Calu3 (cell line): ENCODE data around the gene PGM3. TPM values are rescaled to one million over a fixed set of nuclear protein-coding genes. Genes with fewer than 3 reads are reported as not detected.

Experiments used
- BruUV-seq: library from RNA; stranded (reverse); fragments of 400-500 nt; replicated peaks from 2 replicates; lab custom pipeline; 2021; lab: Mats Ljungman, UMichigan
- CTCF ChIA-PET: fragments of 300-600 bp; sonication (Branson Sonifier 250); formaldehyde crosslinking; loops from one replicate; lab custom pipeline; 2022; ENCODE audit warnings: antibody characterized with exemption; lab: Charles Lee
- DNase-seq: peaks from one replicate; pipeline ENCODE4 v3.0.0; 2022
- H3K27ac Mint-ChIP-seq: one replicate; pipeline ENCODE4 v1.8.0; 2022; ENCODE audit warnings: mixed read lengths; ENCODE audit not compliant: unreplicated experiment
- H3K27me3 Mint-ChIP-seq: one replicate; pipeline ENCODE4 v1.8.0; 2022; ENCODE audit warnings: mixed read lengths; ENCODE audit not compliant: unreplicated experiment
- H3K36me3 Mint-ChIP-seq: one replicate; pipeline ENCODE4 v1.8.0; 2022; ENCODE audit warnings: mild to moderate bottlenecking, moderate library complexity, mixed read lengths; ENCODE audit not compliant: insufficient read depth, unreplicated experiment
- H3K4me1 Mint-ChIP-seq: one replicate; pipeline ENCODE4 v1.8.0; 2022; ENCODE audit warnings: mild to moderate bottlenecking, low read depth, mixed read lengths; ENCODE audit not compliant: unreplicated experiment
- H3K4me3 Mint-ChIP-seq: one replicate; pipeline ENCODE4 v1.8.0; 2022; ENCODE audit warnings: mild to moderate bottlenecking, low read depth, moderate library complexity, mixed read lengths; ENCODE audit not compliant: unreplicated experiment
- H3K9me3 Mint-ChIP-seq: one replicate; pipeline ENCODE4 v1.8.0; 2022; ENCODE audit warnings: low read depth, mixed read lengths; ENCODE audit not compliant: unreplicated experiment
- intact Hi-C: fragments of 100-400 bp; cut with micrococcal nuclease; formaldehyde crosslinking; loops from one replicate; pipeline ENCODE4 v1.10.0; 2022; ENCODE audit not compliant: unreplicated experiment
- total RNA-seq: library from RNA; stranded (reverse); gene quantifications from 2 replicates; pipeline ENCODE4 v1.2.3, GENCODE V29; 2022
- TF ChIP-seq, protein P1 (sequence below): fragments of 200-600 bp; IDR thresholded peaks from one replicate; pipeline ENCODE4 v1.8.0; 2022; ENCODE audit warnings: antibody characterized with exemption; ENCODE audit not compliant: unreplicated experiment

PGM3 gene
- total RNA-seq, 1 experiment from 2014 or later, result 46.6 TPM

DNA sequence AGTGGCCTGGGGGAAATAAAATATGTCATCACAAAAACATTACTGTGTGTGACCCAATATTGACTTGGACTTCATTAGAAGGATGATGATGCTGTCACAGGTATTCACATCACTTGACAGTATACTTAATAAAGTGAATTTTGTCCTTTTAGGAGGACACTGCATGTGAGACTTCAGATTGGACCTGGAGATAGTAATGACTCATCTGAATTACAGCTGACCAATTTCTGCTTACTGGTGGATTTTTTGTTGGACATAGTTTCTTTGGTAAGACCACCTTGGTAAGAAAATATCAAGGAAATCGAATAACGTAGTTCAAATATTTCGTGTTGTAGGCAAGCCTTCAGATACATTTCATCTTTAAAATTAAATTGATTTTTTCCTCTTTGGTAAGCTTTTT lies 68.5 kb downstream of the PGM3 start:
- intact Hi-C loops, result no loop called here
- no TSS peak for BruUV-seq
- Mint-ChIP-seq H3K36me3 (no peaks in the 10 kb centered on the region), H3K27me3 (no peaks in the 10 kb centered on the region), H3K27ac (no peak overlapping the region), H3K4me1 (no peaks in the 10 kb centered on the region), H3K4me3 (no peak overlapping the region), H3K9me3 (no peaks in the 10 kb centered on the region)
- CTCF ChIA-PET, result no interaction called here
- no peak for DNase-seq
- TF ChIP-seq, protein P1, sequence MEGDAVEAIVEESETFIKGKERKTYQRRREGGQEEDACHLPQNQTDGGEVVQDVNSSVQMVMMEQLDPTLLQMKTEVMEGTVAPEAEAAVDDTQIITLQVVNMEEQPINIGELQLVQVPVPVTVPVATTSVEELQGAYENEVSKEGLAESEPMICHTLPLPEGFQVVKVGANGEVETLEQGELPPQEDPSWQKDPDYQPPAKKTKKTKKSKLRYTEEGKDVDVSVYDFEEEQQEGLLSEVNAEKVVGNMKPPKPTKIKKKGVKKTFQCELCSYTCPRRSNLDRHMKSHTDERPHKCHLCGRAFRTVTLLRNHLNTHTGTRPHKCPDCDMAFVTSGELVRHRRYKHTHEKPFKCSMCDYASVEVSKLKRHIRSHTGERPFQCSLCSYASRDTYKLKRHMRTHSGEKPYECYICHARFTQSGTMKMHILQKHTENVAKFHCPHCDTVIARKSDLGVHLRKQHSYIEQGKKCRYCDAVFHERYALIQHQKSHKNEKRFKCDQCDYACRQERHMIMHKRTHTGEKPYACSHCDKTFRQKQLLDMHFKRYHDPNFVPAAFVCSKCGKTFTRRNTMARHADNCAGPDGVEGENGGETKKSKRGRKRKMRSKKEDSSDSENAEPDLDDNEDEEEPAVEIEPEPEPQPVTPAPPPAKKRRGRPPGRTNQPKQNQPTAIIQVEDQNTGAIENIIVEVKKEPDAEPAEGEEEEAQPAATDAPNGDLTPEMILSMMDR, result no peak

DNA sequence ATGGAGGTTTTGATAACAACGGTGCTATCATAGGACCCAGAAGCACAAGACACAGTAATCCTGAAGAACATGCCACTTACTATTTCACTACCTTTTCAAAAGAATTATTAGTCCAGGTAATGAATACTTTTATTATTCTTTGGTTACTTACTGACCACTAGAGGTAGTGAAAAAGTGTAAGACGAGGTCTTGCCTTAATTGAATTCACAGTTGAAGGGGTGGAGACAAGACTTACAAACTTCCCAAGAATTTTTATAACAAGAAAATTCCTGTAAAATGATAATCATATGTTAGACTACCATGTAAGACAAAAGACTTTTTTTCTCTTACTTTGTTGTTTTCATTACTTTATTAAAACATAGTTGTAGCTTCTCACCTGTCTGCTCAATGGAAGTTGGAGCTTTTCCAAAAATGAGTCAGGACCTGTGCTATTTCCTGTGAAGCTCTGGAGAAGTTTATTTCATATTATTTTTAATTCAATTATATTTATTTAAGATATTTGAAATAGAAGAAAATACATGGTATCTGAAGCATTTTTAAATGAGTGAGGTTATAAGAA lies 73.2 kb downstream of the PGM3 start:
- no peaks in the 10 kb centered on the region for H3K9me3 Mint-ChIP-seq
- DNase-seq, result no peak

DNA sequence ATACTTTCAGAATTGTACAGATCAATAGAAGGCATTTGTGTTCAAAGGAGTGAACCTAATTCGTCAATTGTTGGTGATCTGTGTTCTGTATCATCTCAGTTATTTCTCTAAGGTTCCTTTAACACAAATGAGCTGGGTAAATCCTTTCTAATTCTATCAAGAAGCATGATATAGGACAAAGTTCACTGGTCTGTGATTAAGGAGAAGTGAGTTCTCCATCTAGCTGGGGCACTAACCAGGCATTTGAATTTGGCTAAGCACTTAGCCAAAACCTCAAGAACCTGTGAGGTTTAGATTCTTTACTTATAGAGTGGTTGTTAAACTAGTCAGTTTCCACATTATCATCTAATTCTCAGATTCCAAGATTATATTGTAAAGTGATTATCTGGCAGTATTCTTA lies 75.3 kb downstream of the PGM3 start:
- no peak overlapping the region for H3K4me3 Mint-ChIP-seq
- TF ChIP-seq, protein P1, result no peak
- no peaks in the 10 kb centered on the region for H3K27me3 Mint-ChIP-seq
- no TSS peak for BruUV-seq
- no peaks in the 10 kb centered on the region for H3K9me3 Mint-ChIP-seq
- H3K27ac Mint-ChIP-seq, result no peak overlapping the region
- H3K36me3 Mint-ChIP-seq, result no peaks in the 10 kb centered on the region
- intact Hi-C loops, result no loop called here
- peaks cover 8% of the 10 kb centered on the region for H3K4me1 Mint-ChIP-seq
- DNase-seq, result no peak
- CTCF ChIA-PET, result no interaction called here

More for the DNA sequence above, 73.2 kb downstream of the PGM3 start:
- Mint-ChIP-seq H3K4me1 (no peaks in the 10 kb centered on the region), H3K36me3 (no peaks in the 10 kb centered on the region), H3K4me3 (no peak overlapping the region), H3K27ac (no peak overlapping the region), H3K27me3 (no peaks in the 10 kb centered on the region)
- CTCF ChIA-PET, result no interaction called here
- TF ChIP-seq, protein P1, result no peak
- intact Hi-C loops, result no loop called here
- no TSS peak for BruUV-seq

Other genes with a start within 250 kb of the PGM3 start
- gene UBE3D, start 127.4 kb downstream of the PGM3 start, total RNA-seq, result 8.4 and 9.5 TPM in 2 replicates
- 23.7 and 24.4 TPM in 2 replicates for gene DOP1A, start 125.6 kb downstream of the PGM3 start, total RNA-seq
- gene RWDD2A, start 92 bp upstream of the PGM3 start, total RNA-seq, result 3.2 and 4.0 TPM in 2 replicates
- 11.4 and 14.5 TPM in 2 replicates for gene ME1, start 237.8 kb upstream of the PGM3 start, total RNA-seq